Activated CD4-positive, alpha-beta T cell treated with anti-CD3 and anti-CD28 coated beads, Interleukin-10, Interleukin-2, amounts not matched to agents 100 ng/mL and 50 ng/mL, durations not matched to agents 16 hours and 8 hours (primary cell): Measurements from ENCODE around the gene CDT1.
"Not testable (repeated sequence)": the region's sequence is repeated elsewhere in the genome, so short reads cannot be mapped to it uniquely, and the experiment has no call there.

Experiments used
- DNase-seq: peaks from one replicate; pipeline ENCODE4 v3.0.0-alpha.2; 2020

The CDT1 gene

DNA sequence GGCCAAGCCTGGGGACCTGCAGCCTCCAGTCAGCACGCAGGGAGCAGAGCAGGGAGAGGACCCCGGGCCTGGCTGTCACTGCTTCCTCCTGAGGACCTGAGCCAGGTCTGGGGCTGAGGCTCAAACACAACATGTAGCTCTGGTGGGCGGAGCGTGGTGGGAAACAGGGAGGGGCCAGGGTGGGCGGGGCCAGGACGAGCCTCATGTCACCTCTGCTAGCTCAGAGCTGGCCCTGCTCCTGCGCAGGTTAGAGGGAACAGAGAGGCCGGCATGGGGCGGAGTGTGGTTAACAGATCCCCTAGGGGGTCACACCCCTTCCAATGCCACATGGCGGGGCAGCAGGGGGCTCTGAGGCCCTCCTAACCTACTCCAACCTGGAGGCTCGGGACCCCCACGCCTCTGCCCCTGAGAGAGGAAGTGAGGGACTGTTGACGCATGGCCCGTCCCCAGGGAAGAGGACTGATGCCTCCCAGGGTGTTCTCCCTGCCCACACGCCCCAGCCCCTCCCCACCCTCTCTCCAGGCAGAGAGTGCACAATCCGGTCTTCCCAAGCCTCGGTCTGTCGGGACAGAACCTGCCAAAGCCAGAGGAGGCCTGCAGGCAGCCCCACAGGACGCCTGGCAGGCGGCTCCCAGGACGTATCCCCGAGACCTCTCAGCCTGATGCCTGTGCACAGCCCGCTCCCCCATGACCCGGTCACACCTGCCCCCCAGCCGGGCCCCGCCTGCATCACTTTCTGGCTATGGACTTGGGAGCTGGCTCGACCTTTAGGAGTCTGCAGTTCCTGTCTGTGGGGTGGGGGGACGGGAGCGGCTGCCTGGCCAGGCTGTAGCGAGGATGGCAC lies 33.8 kb upstream of the CDT1 start:
- DNase-seq, result peak; percentile 50

DNA sequence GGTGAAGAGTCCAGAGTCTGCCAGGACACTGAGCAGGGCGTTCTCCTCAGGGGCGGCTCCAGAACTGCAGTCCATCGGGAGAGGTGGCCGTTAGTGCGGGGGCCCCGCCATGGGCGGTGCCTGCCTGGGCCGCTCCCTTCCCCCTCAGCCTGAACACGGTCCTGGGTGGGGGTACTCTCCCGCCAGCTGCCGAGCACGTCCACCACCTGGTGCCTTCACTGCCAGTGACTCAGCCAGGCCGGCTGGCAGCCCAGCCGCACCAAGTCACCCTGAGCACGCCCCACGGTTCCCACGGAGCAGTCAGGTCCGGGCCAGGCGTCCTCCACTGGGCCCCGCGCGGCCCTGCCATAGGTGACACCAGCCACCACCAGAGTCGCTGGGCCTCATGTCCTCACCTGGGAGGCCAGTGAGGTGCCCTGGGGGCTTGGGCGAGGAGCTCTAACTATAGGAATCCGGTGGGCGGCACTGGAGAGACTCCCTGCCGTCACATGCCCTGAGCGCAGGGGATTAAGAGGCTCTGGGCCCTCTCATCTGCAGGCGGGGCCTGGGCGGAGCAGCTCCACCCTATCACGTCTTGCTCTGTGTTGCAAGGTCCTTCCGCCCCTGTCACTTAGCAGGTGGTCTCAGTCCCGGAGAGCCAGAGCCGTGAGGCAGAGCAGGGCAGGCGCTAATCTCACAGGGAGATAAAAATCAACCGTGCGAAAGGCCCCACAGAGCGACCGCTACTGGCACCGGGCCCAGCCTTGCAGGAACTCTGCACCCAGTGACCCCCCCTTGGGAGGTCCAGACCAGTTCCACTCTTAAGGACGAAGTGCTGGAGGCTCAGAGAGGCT lies 32.9 kb upstream of the CDT1 start:
- no peak for DNase-seq

DNA sequence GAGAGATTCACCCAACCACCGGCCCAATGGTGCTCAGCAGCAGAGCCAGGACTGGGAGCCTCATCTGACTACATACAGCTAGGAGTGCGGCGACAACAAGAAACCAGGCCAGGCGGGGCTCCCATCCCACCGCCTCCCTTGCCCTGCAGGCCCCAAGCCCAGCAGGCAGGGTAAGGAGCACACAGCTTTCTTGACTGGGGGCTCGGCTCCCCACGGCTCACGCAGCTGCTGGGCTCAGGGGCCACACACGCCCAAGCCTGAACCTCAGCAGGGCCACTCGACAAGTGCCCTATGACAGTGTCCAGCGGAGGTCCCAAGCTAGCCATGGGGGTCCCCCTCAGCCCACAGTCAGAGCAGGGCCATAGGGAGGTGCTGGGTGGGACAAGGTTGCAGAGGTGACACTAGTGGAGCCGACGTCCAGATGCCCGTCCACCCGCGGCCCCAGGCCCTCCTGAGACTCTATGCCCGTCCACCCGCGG lies 32.3 kb upstream of the CDT1 start:
- DNase-seq, result no peak

DNA sequence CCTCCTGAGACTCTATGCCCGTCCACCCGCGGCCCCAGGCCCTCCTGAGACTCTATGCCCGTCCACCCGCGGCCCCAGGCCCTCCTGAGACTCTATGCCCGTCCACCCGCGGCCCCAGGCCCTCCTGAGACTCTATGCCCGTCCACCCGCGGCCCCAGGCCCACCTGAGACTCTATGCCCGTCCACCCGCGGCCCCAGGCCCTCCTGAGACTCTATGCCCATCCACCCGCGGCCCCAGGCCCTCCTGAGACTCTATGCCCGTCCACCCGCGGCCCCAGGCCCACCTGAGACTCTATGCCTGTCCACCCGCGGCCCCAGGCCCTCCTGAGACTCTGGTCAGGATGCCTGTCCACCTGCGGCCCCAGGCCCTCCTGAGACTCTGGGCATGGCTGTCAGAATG lies 31.8 kb upstream of the CDT1 start:
- DNase-seq, result not testable (repeated sequence)

DNA sequence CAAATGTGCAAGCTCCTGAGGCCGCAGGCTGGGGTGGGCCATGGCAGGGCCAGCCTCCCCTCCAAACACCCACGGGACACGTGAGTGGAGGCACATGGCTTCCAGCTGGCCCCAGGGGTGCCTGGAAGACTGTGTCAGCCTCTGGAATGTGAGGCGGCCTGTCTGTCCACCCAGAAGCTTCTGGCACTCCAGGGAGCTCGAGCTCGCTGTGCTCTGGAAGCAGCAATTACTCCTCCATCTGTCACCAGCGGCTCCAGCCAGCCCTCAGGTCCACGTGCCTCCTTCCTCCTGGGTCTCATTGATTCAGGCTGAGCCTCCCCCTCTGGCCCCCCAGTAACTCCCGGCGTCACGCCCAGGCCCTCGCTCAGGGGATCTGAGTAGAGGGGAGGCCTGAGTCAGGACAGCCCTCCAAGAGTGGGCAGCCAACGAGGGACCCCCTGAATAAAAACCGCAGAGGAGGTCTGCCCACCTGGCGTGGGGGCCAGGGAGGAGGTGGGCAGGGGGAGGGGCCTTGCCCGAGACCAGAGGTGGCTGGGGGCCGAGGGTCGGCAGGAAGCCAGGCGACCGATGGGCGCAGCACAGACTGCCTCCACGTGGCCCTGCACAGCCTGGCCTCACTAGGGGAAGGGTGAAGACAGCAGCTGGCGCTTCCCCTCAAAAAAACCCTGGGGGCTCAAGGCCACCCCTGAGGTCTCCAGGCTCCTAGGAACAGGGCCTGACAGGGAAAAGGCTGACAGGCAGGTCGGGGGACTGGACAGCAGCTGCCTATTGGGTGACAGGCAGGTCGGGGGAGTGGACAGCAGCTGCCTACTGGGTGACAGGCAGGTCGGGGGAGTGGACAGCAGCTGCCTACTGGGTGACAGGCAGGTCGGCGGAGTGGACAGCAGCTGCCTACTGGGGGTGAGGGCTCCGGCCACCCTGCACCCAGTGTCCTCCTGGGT lies 30.4 kb upstream of the CDT1 start:
- DNase-seq, result no peak

DNA sequence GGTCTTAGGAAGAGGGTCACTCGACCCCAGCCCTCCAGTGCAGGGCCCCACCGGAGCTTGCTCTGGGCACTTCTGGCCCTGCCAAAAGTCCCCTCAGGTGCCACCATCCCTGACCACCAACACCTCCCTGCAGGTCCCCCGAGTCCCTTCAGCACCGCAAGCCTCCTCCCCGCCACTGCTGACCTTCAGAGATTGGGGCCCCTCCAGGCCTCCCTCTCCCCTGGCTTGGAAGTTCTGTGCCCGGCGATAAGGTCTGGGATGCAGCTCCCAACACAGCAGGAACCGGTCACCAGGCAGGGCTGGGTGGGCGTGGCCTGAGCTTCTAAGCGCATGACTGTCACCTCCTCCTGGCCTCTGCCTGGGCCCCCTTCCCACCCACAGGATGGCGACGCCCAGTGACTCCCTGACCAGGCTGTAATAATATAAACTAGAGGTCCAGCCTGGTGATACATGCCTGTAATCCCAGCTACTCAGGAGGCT lies 29.7 kb upstream of the CDT1 start:
- DNase-seq, result no peak

DNA sequence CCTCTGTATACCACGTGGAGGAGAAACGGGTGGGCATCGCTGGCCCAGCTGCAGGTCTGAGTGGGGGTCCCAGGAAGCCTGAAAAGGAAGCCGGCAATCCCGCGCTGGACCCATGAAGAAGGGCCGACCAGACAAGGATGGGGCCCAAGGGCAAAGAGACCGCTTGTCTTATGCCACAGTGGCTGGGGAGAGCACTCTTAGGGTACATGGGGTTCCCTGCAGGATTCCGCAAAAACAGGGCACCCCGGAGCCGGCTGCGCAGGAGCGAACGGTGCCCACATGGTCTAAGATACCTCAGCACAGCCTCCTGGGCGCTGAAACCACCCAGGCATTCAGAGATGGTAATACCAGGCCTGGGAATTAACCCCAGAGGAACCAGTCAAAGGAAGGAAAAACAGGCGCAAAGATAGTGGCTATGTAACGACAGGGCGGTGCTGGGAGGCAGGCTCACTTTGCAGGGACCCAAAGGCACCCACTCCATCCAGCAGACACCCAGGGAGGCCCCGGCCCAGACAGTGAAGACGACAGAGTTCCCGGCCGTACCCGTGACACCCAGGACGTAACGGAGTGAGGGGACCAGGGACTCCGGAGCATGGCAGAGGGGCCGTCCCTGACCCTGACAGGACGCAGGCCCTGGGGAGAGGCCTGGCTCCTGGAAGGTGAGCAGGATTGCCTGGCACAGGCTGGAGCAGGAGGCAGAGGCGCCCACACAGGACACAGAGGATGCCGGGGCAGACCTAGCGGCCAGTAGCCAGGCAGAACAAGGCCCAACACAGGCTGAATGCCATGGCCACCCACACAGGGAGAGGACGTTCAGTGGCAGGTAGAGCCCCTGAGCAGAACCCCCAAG lies 28.8 kb upstream of the CDT1 start:
- no peak for DNase-seq

DNA sequence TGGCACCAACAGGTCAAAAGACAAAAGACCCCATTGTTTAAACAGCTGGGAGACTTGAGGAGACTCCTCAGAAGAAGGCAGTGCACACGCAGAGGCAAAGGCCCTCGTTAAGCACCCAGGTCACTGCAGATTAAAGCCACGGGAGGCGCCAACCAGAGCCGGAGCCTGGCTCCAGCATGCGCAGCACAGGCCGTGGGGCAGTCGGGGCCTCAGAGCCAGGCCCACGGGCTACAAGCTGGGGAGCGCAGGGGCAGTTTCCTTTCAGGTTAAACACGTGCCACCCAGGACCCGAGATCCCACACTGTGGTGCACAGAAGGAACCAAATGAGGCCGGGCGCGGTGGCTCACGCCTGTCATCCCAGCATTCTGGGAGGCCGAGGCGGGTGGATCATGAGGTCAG lies 27.8 kb upstream of the CDT1 start:
- no peak for DNase-seq

DNA sequence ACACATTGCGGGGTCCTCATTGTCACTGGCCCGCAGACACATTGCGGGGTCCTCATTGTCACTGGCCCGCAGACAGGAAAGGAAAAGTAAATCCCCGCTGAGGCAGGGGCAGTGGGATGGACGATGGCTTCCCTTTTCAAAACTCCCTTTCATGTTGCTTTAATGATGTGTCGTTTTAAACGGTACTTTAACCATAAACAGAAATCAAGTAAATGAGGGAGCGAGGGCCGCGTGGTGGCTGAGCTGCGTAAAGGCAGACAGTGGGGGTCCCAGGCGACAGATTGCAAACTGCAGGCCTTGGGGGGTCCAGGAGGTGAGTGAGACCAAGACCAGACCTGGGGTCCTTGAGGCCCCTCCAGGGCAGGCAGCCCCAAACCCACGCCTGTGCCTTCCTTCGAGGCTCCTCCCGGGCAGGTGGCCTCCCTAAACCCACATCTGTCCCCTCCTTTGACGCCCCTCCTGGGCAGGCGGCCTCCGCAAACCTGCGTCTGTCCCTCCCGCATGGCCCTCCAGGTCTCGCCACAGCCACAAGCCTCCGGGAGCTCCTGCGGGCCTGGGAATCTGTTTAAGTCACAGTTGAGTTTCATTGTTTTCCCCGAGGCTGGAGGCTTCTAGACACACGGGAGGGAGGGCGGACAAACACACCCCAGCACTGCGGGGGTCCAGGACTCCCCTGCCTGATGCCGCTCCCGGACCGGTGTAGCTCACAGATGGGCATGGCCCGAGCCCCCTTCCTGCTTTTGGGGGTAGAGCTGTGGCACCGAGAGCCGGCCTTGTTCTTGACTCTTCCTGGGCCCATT lies 25.9 kb upstream of the CDT1 start:
- no peak for DNase-seq

DNA sequence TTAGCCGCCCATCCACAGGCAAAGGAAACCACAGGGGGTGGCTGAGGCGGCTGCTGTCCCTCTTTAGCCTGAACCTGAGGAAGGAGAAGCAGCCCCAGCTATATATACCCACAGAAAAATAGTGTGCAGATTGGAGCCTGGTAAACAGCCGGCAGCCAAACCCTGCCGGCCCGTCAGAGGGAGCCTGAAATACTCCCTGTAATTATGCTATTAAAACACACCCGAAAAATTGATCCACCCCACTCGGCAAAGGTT lies 25.4 kb upstream of the CDT1 start:
- DNase-seq, result no peak

DNA sequence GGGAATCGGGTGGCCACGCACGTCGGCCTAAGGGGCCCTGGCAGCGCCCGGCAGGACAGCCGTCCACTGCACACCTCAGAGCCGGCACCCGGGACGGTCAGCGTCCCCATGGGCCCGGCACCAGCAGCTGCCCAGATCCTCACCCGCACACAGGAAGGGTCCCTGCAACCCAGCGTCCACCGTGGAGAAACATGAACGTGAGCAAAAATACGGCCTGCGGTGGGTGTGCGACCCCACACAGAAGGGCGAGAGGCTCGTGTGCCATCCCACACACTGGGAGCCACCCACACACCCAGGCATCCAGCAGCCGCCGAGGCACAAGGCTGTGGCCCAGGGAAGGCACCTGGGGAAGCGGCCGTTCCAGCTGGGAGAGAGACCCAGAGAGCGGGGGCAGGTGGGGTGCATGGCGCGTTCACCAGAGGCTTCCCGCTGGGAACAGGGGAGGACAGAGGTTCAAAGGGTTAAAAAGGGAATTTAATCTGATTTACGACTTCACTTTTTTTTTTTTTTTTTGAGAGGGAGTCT lies 25.0 kb upstream of the CDT1 start:
- no peak for DNase-seq

DNA sequence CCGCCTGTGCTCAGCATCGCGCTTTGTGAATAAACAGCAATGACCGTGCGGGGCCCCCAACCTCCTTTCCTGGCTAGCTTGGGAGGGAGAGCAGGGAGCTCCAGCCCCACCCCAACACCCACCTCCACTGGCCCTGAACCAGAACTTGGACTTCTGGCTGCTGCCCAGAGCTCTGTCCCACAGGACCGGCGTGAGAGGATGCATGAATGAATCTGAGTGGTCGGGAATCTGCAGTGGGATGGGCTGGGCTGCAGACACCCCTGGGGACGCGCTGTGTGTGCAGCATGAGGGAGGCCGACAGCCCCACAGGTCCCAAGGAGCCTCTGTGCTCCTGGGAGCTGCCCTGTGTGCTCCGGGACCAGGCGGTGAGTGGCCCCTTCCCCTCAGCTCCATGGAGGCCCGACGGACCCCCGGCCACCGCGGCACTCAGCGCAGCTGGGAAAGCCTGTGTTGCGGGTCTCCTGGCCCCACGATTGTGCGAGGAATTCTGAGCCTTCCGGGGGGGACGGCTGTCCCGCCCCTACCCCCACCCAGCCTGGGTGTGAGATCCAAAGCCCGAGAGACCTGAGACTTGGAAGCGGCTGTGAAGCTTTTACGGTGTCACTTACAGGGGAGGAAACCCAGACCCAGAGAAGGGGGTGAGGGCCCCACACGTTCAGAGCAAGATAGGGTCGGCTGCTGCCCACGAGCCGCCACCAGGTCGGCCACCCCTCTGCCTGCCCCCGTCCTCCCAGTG lies 24.0 kb upstream of the CDT1 start:
- DNase-seq, result no peak

DNA sequence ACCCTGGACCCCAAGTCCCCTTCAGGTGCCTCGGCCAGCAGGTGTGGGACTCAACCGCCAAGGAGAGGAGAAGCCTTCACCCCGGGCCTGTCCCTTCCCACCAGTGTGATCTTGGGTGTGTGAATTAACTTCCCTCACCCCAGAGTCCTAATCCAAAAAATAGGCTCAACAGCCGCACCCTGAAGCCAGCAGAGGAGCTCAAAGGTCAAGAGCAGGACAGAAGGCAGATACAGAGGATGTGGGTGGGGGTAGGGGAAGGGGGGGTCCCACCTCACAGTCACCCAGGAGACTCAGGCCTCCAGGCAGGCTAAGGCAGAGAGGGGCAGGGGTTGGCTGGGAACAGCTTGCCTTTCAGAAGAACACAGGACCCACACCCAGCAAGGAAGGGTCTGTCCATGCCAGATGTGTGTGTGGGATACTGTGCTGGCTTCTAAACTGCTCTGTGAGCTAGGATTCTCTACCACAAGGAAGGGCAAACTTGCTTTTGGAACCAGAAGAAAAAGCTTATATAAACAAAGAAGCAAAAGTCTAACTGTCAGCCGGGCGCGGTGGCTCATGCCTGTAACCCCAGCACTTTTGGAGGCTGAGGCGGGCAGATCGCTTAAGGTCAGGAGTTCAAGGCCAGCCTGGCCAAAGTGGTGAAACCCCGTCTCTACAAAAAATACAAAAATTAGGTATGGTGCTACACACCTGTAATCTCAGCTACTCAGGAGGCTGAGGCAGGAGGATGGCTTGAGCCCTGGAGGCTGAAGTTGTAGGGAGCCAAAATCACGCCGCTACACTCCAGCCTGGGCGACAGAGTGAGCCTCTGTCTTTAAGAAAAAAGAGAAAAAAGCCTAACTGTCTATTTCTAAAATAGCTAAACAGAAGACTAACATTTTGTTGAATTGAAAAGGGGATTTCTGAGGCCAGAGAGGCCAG lies 23.2 kb upstream of the CDT1 start:
- DNase-seq, result no peak

DNA sequence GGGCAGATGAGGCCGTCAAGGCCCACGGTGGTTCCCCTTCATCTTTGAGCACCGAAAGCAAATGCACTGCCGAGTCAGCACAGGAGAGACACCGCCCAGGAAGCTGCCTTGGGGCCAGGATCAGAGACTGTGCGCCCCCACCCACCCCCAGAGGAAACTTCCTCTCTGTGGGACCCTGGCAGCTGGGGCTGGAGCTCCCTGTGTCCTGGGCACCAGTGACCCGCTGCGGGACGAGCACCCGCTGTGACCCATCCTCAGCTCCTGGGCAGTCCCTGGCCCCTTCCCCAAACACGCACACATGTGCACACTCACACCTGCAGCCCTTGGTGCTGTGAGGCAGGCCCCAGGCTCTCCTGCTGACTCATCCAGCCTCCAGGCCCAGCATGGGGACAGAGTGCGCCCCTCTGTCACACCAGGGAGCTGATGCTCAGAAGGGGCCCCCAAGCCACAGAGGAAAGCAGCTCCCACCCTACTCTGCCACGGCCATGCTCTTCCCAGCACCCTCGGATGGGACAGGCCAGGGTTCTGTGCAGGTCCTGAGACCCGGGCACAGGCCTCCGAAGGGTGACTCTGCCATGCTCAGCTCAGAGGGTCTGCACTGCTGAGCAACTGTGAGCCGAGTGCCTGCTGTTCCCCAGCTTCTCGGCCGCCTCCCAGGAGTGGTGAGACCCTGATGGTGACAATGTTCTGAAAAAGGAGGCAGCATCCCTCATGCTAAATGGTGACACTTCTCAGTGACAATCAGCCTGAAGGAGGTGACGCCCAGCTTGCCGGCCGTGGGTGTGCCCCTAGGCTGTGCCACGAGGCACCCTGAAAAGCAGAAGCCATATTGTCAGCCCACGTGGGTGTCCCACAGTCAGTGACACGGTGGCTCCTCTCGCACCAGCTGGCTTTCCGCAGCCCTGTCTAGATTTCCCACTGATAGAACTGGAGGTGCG lies 22.2 kb upstream of the CDT1 start:
- peak; percentile 89 for DNase-seq

DNA sequence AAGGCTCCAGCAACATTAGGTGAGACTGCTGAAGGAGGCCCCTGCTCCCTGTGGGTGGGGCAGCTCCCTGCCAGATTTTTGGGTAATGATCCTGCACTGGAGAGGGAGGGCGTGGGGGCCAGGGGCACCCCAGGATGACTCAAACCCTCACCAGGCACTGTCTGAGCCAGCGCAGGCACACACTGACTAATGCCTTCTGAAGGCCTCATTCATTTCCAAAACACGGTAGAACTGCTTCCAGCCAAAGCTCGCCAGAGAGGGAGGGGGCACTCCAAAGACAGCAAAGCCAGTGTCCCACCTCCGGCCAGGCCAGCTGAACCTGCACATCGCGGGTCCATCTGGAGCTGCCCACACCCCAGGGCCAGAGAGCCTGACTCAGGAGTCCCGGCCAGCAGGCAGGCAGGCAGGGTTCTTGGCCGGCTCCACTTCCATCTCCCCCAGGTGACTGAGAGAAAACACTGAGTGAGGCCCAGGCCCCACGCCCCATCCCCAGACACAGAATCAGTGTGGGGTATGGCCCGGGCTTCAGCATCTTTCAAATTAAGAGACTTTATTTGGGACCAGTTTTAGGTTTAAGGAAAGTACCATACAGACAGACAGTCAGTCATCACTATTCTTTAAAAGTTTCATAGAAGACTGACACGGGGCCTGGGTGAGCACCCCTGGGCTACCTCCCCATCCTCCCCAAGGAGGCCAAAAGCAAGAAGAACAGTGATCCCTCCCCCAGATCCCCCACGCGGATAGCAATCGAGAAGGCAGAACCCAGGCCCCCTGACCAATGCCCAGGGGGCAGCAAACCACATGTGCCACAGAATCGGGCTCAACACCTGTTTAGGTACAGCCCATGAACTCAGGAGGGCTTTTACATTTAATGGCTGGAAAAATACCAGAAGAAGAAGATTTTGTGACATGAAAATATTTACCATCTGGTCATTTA lies 20.9 kb upstream of the CDT1 start:
- peak; percentile 93 for DNase-seq

DNA sequence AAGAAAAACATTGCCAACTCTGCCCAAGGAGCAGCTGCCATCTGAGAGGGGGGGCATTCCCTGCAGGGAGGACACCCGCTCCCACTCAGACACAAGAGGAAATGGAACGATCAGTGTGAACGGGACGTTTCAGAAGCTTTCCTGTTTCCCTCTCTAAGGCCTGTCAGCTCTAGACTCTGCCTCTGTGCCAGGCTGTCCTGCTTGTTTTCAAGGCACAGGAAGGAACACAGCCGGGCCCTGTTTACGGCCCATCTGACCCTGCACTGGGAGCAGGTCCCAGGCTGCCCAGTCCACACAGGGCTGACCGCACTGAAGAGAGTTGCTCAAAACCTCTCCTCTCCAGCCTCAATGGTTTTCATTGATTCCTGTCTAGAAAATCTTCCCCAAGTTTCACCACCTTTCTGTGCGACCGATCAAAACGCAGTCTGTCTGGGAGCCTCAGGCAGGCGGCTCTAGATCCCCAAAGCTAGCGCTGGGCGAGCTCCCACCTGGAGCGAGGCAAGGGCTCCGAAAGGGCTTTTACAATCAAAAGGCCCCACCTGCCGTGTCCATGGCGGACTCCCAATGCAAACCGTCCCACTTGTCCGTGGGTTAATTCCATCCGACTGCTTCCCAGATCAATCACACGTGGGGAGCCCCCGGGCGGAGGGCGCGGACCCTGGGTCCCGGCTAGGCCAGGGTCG lies 20.1 kb upstream of the CDT1 start:
- peak; percentile 50 for DNase-seq
